ENCODE data around the gene NANS. TPM values are rescaled to one million over a fixed set of nuclear protein-coding genes. Genes with fewer than 3 reads are reported as not detected.

The NANS gene
- total and polyA plus RNA-seq, 2 of the 13 experiments (the other 11 are each of a cell fraction or from before 2014, with no cell fraction given), result 86.9 to 203 TPM

GRCh38 chr9:98031935-98032334, 24.6 kb upstream of the NANS start (continued):
- TF ChIP-seq ZUFSP (CRISPR knock-in tag; IDR thresholded peaks at IDR 0.05; ENCODE audit: borderline replicate concordance), result no peak
- no peak for TF ChIP-seq MED13 (CRISPR knock-in tag; IDR thresholded peaks at IDR 0.05)
- TF ChIP-seq PATZ1 (CRISPR knock-in tag; IDR thresholded peaks at IDR 0.05), result no peak
- no peak for TF ChIP-seq ATF2 (CRISPR knock-in tag; IDR thresholded peaks at IDR 0.05)
- TF ChIP-seq SNAI1 (CRISPR knock-in tag; IDR thresholded peaks at IDR 0.05; ENCODE audit: borderline replicate concordance), result no peak
- no peak for TF ChIP-seq ZNF224 (CRISPR knock-in tag; IDR thresholded peaks at IDR 0.05)

Data from HepG2 (cell line).